ENCODE results near the gene CACNB4. TPM values are rescaled to one million over a fixed set of nuclear protein-coding genes. Genes with fewer than 3 reads are reported as not detected.

Gene CACNB4
- total and polyA plus RNA-seq, 9 of the 15 experiments (the other 6 are each of a cell fraction or from before 2014, with no cell fraction given), result 0.01 to 0.20 (median 0.04) TPM; not detected in 1

- 93% methylated on average over 1 of the region's 1 CpG for WGBS (ENCODE audit: insufficient coverage, low coverage, missing lambda C conversion rate)
- no peaks in the 10 kb centered on the region for H3K9me3 ChIP-seq (replicated peaks; ENCODE audit: control insufficient read depth, insufficient read depth, low read depth, low read length)
- H3K36me3 ChIP-seq (ENCODE audit: control insufficient read depth, insufficient read depth, low read length), result peaks cover 24% of the 10 kb centered on the region
- POLR2A ChIA-PET, result no interaction called here
- no peak for FAIRE-seq
- intact Hi-C loops (cut with micrococcal nuclease) (no loop called here), in situ Hi-C loops (cut with MboI) (no loop called here)
- no peaks in the 10 kb centered on the region for H4K20me1 ChIP-seq (replicated peaks; ENCODE audit: control insufficient read depth, insufficient read depth, low read length)
- peaks cover 13 to 22% of the 10 kb centered on the region in 2 experiments; a peak in 4 of 5 replicates for H3K4me1 ChIP-seq (replicated peaks in 1 of 2; ENCODE audit: control insufficient read depth in 2 of 2, insufficient read depth in 2 of 2, low read length in 2 of 2)
- DNase-seq (ENCODE audit: extremely low read depth in 1 of 4, low spot score in 3 of 4), result no peak
- H3K27ac ChIP-seq (ENCODE audit: extremely low read depth, low read depth, low read length), result peak overlapping the region; percentile 24; the same call in 2 of the 3 replicates
- TF ChIP-seq KDM1A (IDR thresholded peaks at IDR 0.05) (peak in 1 of 2 experiments; percentile 17; a peak in 1 of 4 replicates), L3MBTL2 (IDR thresholded peaks at IDR 0.05) (0 out of 2 replicates have a peak, but pooled peaks have one; percentile 12), ZNF121 (CRISPR knock-in tag; conservative IDR thresholded peaks at IDR 0.05) (peak; percentile 56), SMAD4 (CRISPR knock-in tag; conservative IDR thresholded peaks at IDR 0.05) (0 out of 2 replicates have a peak, but pooled peaks have one; percentile 7), XRCC5 (IDR thresholded peaks at IDR 0.05; ENCODE audit: low read depth, low read length) (no peak), SREBF1 (IDR thresholded peaks at IDR 0.05; ENCODE audit: borderline replicate concordance, low read depth, low read length) (no peak), MECOM (CRISPR knock-in tag; IDR thresholded peaks at IDR 0.05) (0 out of 2 replicates have a peak, but pooled peaks have one; percentile 14), BCOR (IDR thresholded peaks at IDR 0.05) (peak; percentile 37; the same call in 1 of the 2 replicates), ZNF445 (CRISPR knock-in tag; IDR thresholded peaks at IDR 0.05; ENCODE audit: low read depth) (no peak), GABPB1 (CRISPR knock-in tag; IDR thresholded peaks at IDR 0.05) (no peak), ZSCAN29 (IDR thresholded peaks at IDR 0.05) (0 out of 2 replicates have a peak, but pooled peaks have one; percentile 2), NR2C2 (CRISPR knock-in tag; IDR thresholded peaks at IDR 0.05) (no peak), NR2C2 (tag; IDR thresholded peaks at IDR 0.05) (no peak), ZNF24 (IDR thresholded peaks at IDR 0.05) (no peak), POLR2A (conservative IDR thresholded peaks at IDR 0.05) (no peak), SAP30 (IDR thresholded peaks at IDR 0.05; ENCODE audit: borderline replicate concordance, insufficient read depth, low read depth, low read length, poor library complexity, severe bottlenecking) (no peak), CBX8 (IDR thresholded peaks at IDR 0.05; ENCODE audit: borderline replicate concordance, extremely low read depth, low read depth, low read length, poor library complexity, severe bottlenecking) (no peak)
- no peaks in the 10 kb centered on the region for H3K79me2 ChIP-seq (ENCODE audit: control insufficient read depth, insufficient read depth, low read length)
- H3K27me3 ChIP-seq (ENCODE audit: control insufficient read depth in 2 of 2, insufficient read depth in 2 of 2, low read length in 2 of 2), result no peaks in the 10 kb centered on the region
- no TSS peak for BruUV-seq (replicated peaks)
- H3K4me3 ChIP-seq, result no peak overlapping the region
- no peak overlapping the region for H3K9ac ChIP-seq (ENCODE audit: insufficient read depth in 1 of 2, low read depth in 2 of 2, low read length in 2 of 2)
- CTCF ChIA-PET (ENCODE audit: low intra/inter-chr PET ratio), result no interaction called here
- no peaks in the 10 kb centered on the region for H3K9me1 ChIP-seq (ENCODE audit: control insufficient read depth, insufficient read depth, low read length)
- H3K4me2 ChIP-seq (ENCODE audit: insufficient read depth, low read length), result no peak overlapping the region
- ATAC-seq, result no peak
- no peak overlapping the region for H2AFZ ChIP-seq (ENCODE audit: low read depth, low read length)
Observed at GRCh38 chr2:151790689-151791088, 308.2 kb downstream of the CACNB4 start.

All from K562 (cell line).